Measurements from ENCODE around the gene KCNJ5.

DNA sequence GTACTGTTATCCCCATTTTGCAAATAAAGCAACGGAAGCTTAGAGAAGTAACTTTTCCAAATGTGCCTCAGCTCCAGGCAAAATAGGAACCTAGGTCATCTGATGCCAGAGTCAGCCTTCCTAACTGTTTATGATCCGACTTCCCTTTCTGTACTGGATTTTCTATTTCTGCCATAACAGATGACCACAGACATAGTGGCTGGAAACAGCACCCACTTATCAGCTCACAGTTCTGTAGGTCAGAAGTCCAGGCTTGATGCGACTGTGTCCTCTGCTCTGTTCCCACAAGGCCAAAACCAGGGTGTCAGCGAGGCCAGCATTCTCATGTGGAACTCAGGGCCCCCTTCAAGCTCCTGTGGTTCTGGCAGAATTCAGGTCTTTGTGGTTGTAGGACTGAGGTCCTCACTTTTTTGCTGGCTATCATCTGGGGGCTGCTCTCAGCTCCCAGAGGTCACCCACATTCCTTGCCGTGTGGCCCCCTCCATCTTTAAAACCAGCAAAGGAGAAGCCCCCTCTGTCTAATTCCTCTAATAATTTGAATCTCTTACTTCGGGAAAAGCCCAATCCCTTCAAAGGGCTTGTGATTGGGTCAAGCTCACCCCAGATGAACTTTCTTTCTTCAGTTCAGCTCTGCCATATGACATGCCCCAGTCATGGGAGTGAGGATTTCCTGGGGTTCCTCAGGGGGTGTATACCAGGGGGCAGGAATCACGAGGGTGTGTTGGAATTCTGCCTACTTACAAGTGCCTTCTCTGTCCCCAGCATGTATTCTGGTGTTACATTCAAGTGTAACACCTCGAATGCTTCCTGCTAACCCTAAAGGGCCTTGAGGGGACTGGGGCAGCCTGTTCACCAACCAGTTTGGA, 15.3 kb downstream of the KCNJ5 start:
- TF ChIP-seq, protein P1, sequence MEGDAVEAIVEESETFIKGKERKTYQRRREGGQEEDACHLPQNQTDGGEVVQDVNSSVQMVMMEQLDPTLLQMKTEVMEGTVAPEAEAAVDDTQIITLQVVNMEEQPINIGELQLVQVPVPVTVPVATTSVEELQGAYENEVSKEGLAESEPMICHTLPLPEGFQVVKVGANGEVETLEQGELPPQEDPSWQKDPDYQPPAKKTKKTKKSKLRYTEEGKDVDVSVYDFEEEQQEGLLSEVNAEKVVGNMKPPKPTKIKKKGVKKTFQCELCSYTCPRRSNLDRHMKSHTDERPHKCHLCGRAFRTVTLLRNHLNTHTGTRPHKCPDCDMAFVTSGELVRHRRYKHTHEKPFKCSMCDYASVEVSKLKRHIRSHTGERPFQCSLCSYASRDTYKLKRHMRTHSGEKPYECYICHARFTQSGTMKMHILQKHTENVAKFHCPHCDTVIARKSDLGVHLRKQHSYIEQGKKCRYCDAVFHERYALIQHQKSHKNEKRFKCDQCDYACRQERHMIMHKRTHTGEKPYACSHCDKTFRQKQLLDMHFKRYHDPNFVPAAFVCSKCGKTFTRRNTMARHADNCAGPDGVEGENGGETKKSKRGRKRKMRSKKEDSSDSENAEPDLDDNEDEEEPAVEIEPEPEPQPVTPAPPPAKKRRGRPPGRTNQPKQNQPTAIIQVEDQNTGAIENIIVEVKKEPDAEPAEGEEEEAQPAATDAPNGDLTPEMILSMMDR (IDR thresholded peaks at IDR 0.05) = no peak
- TF ChIP-seq POLR2A (IDR thresholded peaks at IDR 0.05) (no peak), EP300 (IDR thresholded peaks at IDR 0.05) (no peak), POLR2AphosphoS5 (IDR thresholded peaks at IDR 0.05) (no peak)
